ENCODE results near the gene CHD5. TPM values are rescaled to one million over a fixed set of nuclear protein-coding genes. Genes with fewer than 3 reads are reported as not detected.

CHD5 gene
- total RNA-seq, 1 experiment from 2014 or later: 1.6 TPM

DNA sequence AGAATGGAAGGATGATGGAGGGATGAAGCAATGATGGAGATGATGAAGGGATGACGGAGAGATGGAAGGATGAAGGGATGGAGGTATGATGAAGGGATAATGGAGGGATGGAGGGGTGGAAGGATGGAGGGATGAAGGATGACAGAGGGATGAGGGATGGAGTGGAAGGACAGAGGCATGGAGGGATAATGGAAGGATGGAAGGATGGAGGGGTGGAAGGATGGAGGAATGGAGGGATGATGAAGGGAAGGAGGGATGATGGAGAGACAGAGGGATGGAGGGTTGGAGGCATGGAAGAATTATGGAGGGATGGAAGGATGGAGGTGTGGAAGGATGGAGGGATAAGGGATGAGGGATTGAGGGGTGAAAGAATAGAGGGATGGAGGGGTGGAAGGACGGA, 71.6 kb downstream of the CHD5 start:
- WGBS (ENCODE audit: extremely low coverage, insufficient read length, low lambda C conversion rate): 100% methylated on average over 2 of the region's 2 CpGs
- H4K91ac ChIP-seq (ENCODE audit: insufficient read length, low read depth, low read length): no peak overlapping the region
- no peak overlapping the region for H3K23ac ChIP-seq (ENCODE audit: insufficient read length, low read depth, low read length)
- H3K23me2 ChIP-seq (ENCODE audit: insufficient read length, low read depth, low read length, poor library complexity, severe bottlenecking): no peaks in the 10 kb centered on the region
- no peaks in the 10 kb centered on the region for H3K79me2 ChIP-seq (ENCODE audit: insufficient read depth, low read length)
- H2BK12ac ChIP-seq (ENCODE audit: insufficient read length, low read depth, low read length): no peak overlapping the region
- no peak overlapping the region for H2BK5ac ChIP-seq (ENCODE audit: insufficient read length, low read length)
- no peak overlapping the region for H2AK5ac ChIP-seq (ENCODE audit: insufficient read length, low read length)
- no peak for DNase-seq
- H2BK120ac ChIP-seq (ENCODE audit: low read depth, low read length, poor library complexity, severe bottlenecking): no peak overlapping the region
- no peak overlapping the region for H3K56ac ChIP-seq (ENCODE audit: insufficient read length, low read depth, low read length)
- no peak overlapping the region for H2AFZ ChIP-seq (ENCODE audit: low read length)
- H3K27ac ChIP-seq (ENCODE audit: insufficient read length, low read depth, low read length): no peak overlapping the region
- H2BK20ac ChIP-seq (ENCODE audit: low read depth, low read length, poor library complexity, severe bottlenecking): no peak overlapping the region
- H3K4me1 Mint-ChIP-seq: 0 out of 4 replicates have a peak, but pooled peaks cover 0 to 4% of the 10 kb centered on the region in 2 experiments
- H3K9me3 Mint-ChIP-seq: peaks cover 3 to 6% of the 10 kb centered on the region in 2 experiments; a peak in 4 of 5 replicates
- no peak overlapping the region for H3K18ac ChIP-seq (ENCODE audit: insufficient read length, low read depth, low read length)
- H3K4me1 ChIP-seq (ENCODE audit: insufficient read depth, low read length): no peaks in the 10 kb centered on the region
- no peaks in the 10 kb centered on the region for H3K79me1 ChIP-seq (ENCODE audit: insufficient read depth, low read depth, low read length, poor library complexity, severe bottlenecking)
- peaks cover 13% of the 10 kb centered on the region for H3K27me3 Mint-ChIP-seq (ENCODE audit: low read depth)
- H3K4me2 ChIP-seq (ENCODE audit: insufficient read depth, insufficient read length, low read length): no peak overlapping the region
- H4K20me1 ChIP-seq (ENCODE audit: control insufficient read depth, insufficient read depth, insufficient read length): peaks cover 3% of the 10 kb centered on the region
- no peaks in the 10 kb centered on the region; a peak in 1 of 7 replicates for H3K36me3 Mint-ChIP-seq (ENCODE audit: insufficient read depth in 1 of 3, low read depth in 3 of 3)
- H3K4ac ChIP-seq (ENCODE audit: low read depth, low read length): no peak overlapping the region
- H3T11ph ChIP-seq (ENCODE audit: low read length): no peak overlapping the region
- no peak overlapping the region for H3K27ac Mint-ChIP-seq
- H3K4me3 Mint-ChIP-seq: peak overlapping the region in 1 of 2 experiments; percentile 15; a peak in 1 of 5 replicates
- no peak overlapping the region for H2BK15ac ChIP-seq (ENCODE audit: low read depth, low read length)
- no peak overlapping the region for H3K9ac ChIP-seq (ENCODE audit: extremely low read depth, insufficient read length, low read length)
- H3K14ac ChIP-seq (ENCODE audit: insufficient read depth, low read length): no peak overlapping the region
- no peaks in the 10 kb centered on the region for H3K9me3 ChIP-seq (ENCODE audit: control insufficient read depth, low read depth, low read length)
- H3K27me3 ChIP-seq (ENCODE audit: insufficient read depth, low read length): no peaks in the 10 kb centered on the region
- TF ChIP-seq CTCF (conservative IDR thresholded peaks at IDR 0.05): no peak
- H4K5ac ChIP-seq (ENCODE audit: insufficient read length, low read depth, low read length): no peak overlapping the region
- no peak overlapping the region for H4K8ac ChIP-seq (replicated peaks; ENCODE audit: insufficient read length, low read depth, low read length)
